Measurements from ENCODE around the gene HBS1L.

Gene HBS1L

GRCh38 chr6:135085700-135086413, 31.2 kb upstream of the HBS1L start:
- H3K27ac ChIP-seq = no peak overlapping the region
- H3K4me3 ChIP-seq (ENCODE audit: low read depth in 1 of 2, low read length in 1 of 2) = no peak overlapping the region
- H3K36me3 ChIP-seq = no peaks in the 10 kb centered on the region
- TF ChIP-seq CTCF (IDR thresholded peaks at IDR 0.05) = no peak
- H3K27me3 ChIP-seq = no peaks in the 10 kb centered on the region
- peaks cover 9 to 22% of the 10 kb centered on the region in 2 experiments for H3K4me1 ChIP-seq (ENCODE audit: control insufficient read depth in 1 of 2, insufficient read depth in 1 of 2, low read depth in 1 of 2, low read length in 1 of 2)
- no peaks in the 10 kb centered on the region for H3K9me3 ChIP-seq

- TF ChIP-seq CTCF (IDR thresholded peaks at IDR 0.05) = no peak
- H3K4me3 ChIP-seq (ENCODE audit: low read depth in 1 of 2, low read length in 1 of 2) = no peak overlapping the region
- no peaks in the 10 kb centered on the region for H3K27me3 ChIP-seq
- H3K36me3 ChIP-seq = no peaks in the 10 kb centered on the region
- peaks cover 9 to 22% of the 10 kb centered on the region in 2 experiments for H3K4me1 ChIP-seq (ENCODE audit: control insufficient read depth in 1 of 2, insufficient read depth in 1 of 2, low read depth in 1 of 2, low read length in 1 of 2)
- H3K9me3 ChIP-seq = no peaks in the 10 kb centered on the region
- H3K27ac ChIP-seq = no peak overlapping the region
Measured at GRCh38 chr6:135084916-135085269, 30.3 kb upstream of the HBS1L start.

GRCh38 chr6:135084001-135084915, 29.6 kb upstream of the HBS1L start:
- Histone ChIP-seq H3K4me3 (ENCODE audit: low read depth in 1 of 2, low read length in 1 of 2) (no peak overlapping the region), H3K4me1 (ENCODE audit: control insufficient read depth in 1 of 2, insufficient read depth in 1 of 2, low read depth in 1 of 2, low read length in 1 of 2) (peaks cover 9 to 19% of the 10 kb centered on the region in 2 experiments), H3K36me3 (no peaks in the 10 kb centered on the region), H3K27ac (no peak overlapping the region), H3K9me3 (no peaks in the 10 kb centered on the region), H3K27me3 (no peaks in the 10 kb centered on the region)
- TF ChIP-seq CTCF (IDR thresholded peaks at IDR 0.05) = no peak

GRCh38 chr6:135081966-135082365, 27.3 kb upstream of the HBS1L start:
- Histone ChIP-seq H3K36me3 (no peaks in the 10 kb centered on the region), H3K27me3 (no peaks in the 10 kb centered on the region), H3K4me3 (ENCODE audit: low read depth in 1 of 2, low read length in 1 of 2) (no peak overlapping the region), H3K4me1 (ENCODE audit: control insufficient read depth in 1 of 2, insufficient read depth in 1 of 2, low read depth in 1 of 2, low read length in 1 of 2) (no peaks in the 10 kb centered on the region), H3K27ac (no peak overlapping the region), H3K9me3 (no peaks in the 10 kb centered on the region)
- TF ChIP-seq CTCF (IDR thresholded peaks at IDR 0.05) = no peak

- no peaks in the 10 kb centered on the region for H3K36me3 ChIP-seq
- H3K27me3 ChIP-seq = no peaks in the 10 kb centered on the region
- TF ChIP-seq CTCF (IDR thresholded peaks at IDR 0.05) = no peak
- H3K4me1 ChIP-seq (ENCODE audit: control insufficient read depth in 1 of 2, insufficient read depth in 1 of 2, low read depth in 1 of 2, low read length in 1 of 2) = peaks cover 4 to 9% of the 10 kb centered on the region in 2 experiments
- H3K9me3 ChIP-seq = no peaks in the 10 kb centered on the region
- no peak overlapping the region for H3K27ac ChIP-seq
- H3K4me3 ChIP-seq (ENCODE audit: low read depth in 1 of 2, low read length in 1 of 2) = no peak overlapping the region
Measured at GRCh38 chr6:135075018-135075417, 20.4 kb upstream of the HBS1L start.
